Psoas muscle (tissue), 8 donors: ENCODE measurements around the gene YEATS4. TPM values are rescaled to one million over a fixed set of nuclear protein-coding genes. Genes with fewer than 3 reads are reported as not detected.

Experiments
- ATAC-seq, 4 donors: fragments of 200-7000 bp; cut with Tn5 transposase; one replicate each; pipeline ENCODE4 v1.9.1; 2020; ENCODE audit warnings: moderate library complexity in 3 of 4, mild to moderate bottlenecking in 2 of 4
- DNase-seq, 2 donors: peaks; one replicate each; pipeline ENCODE4 v3.0.0-alpha.2; 2020
- H3K27ac ChIP-seq: fragments of 200-600 bp; one replicate; pipeline ENCODE4 v1.8.0; 2022
- H3K27me3 ChIP-seq, 3 donors: fragments of 200-600 bp in 1 of 3; one replicate each; pipeline versions ENCODE4 v1.6.1 to v1.8.0; 2013 to 2022; ENCODE audit warnings: low read length in 2 of 3, mild to moderate bottlenecking in 2 of 3, moderate library complexity in 1 of 3; ENCODE audit not compliant: insufficient read depth in 3 of 3
- H3K36me3 ChIP-seq, 2 donors: fragments of 200-600 bp in 1 of 2; one replicate each; pipeline versions ENCODE4 v1.6.1 to v1.8.0; 2013 to 2022; ENCODE audit warnings: low read depth in 1 of 2, mild to moderate bottlenecking in 1 of 2, moderate library complexity in 1 of 2; ENCODE audit not compliant: insufficient read depth in 1 of 2
- H3K4me1 ChIP-seq: fragments of 200-600 bp; one replicate; pipeline ENCODE4 v1.8.0; 2022
- H3K4me3 ChIP-seq: fragments of 200-600 bp; one replicate; pipeline ENCODE4 v1.8.0; 2022; ENCODE audit warnings: mild to moderate bottlenecking
- H3K9me3 ChIP-seq: fragments of 200-600 bp; one replicate; pipeline ENCODE4 v1.8.0; 2022
- CTCF ChIP-seq: fragments of 200-600 bp; IDR thresholded peaks from one replicate; pipeline ENCODE4 v1.8.0; 2022; ENCODE audit warnings: antibody characterized with exemption
- WGBS, 3 donors: extraction: QIAGEN DNeasy Blood & Tissue Kit; methylation state at CpG; one replicate each; pipeline versions ENCODE4 v1.1.6 to v1.1.7; 2013; 5-methylcytosine and 5-hydroxymethylcytosine counted together
- intact Hi-C, 2 donors: fragments of 100-400 bp; cut with DNase I; formaldehyde crosslinking; loops; one replicate each; pipeline versions ENCODE4 v1.11.0 to v1.14.2; 2022
- polyA plus RNA-seq, 3 donors: library from polyadenylated mRNA; stranded (reverse); fragments of 200-250 nt; gene quantifications; one replicate each; pipeline ENCODE4 v1.2.3, GENCODE V29; 2013
- total RNA-seq, 4 donors: library from RNA; stranded (reverse); fragmentation: NEBNext Ultra II Directional in 2 of 4; extraction: Animal tissue kit (Norgen Biotek cat#: 25700) in 2 of 4; gene quantifications; one replicate each; pipeline versions ENCODE4 v1.2.1 to v1.2.4, GENCODE V29; 2021 to 2023
- donor health status: healthy with polysubstance abuse.
- donor health status: DM: no; HTN: no; CAD: no; lungs with moderate emphysema.
- donor health status: Bipolar disorder and iron deficiency.
- donor health status: healthy.
- donor health status: DM: yes; HTN: yes; CAD: no.
- donor health status: DM: no; HTN: no; CAD: no.
- donor health status: DM: no; HTN: no; CAD: no.
- donor health status: DM: yes; HTN: yes; CAD: no.

The YEATS4 gene
- total and polyA plus RNA-seq, 7 donors, result 6.2 to 17.7 (median 12.4) TPM

- no peak for ATAC-seq
- intact Hi-C loops, result loop anchor here (5.0 kb wide), 2 partner anchors 48 to 148 kb away; no protein-coding TSS in a partner anchor
- H3K27me3 ChIP-seq, result no peaks in the 10 kb centered on the region
- TF ChIP-seq CTCF, result no peak
- H3K4me1 ChIP-seq, result peaks cover 7% of the 10 kb centered on the region
- H3K27ac ChIP-seq, result no peak overlapping the region
- H3K4me3 ChIP-seq, result no peak overlapping the region
- no peaks in the 10 kb centered on the region for H3K36me3 ChIP-seq
- no peaks in the 10 kb centered on the region for H3K9me3 ChIP-seq
- no peak for DNase-seq
- 96 to 100% (median 100%) methylated on average over 1 of the region's 1 CpG for WGBS, 3 donors
Measured at GRCh38 chr12:69419701-69420100, 60.2 kb downstream of the YEATS4 start.

GRCh38 chr12:69421548-69421947 is 62.0 kb downstream of the YEATS4 start:
- no peak overlapping the region for H3K27ac ChIP-seq
- no peak overlapping the region for H3K4me3 ChIP-seq
- DNase-seq, result no peak
- intact Hi-C loops, result loop anchor here in 1 of 2 donors (5.0 kb wide), 1 partner anchor 46 kb away; no protein-coding TSS in a partner anchor
- H3K4me1 ChIP-seq, result no peaks in the 10 kb centered on the region
- no peaks in the 10 kb centered on the region for H3K9me3 ChIP-seq
- 94 to 97% (median 96%) methylated on average over 3 of the region's 3 CpGs for WGBS, 3 donors
- no peaks in the 10 kb centered on the region for H3K27me3 ChIP-seq
- TF ChIP-seq CTCF, result no peak
- ATAC-seq, result no peak
- H3K36me3 ChIP-seq, result no peaks in the 10 kb centered on the region

GRCh38 chr12:69423037-69423905 is 63.7 kb downstream of the YEATS4 start:
- TF ChIP-seq CTCF, result no peak
- WGBS, 3 donors, result 79 to 87% (median 82%) methylated on average over 5 of the region's 5 CpGs
- DNase-seq (no peak), ATAC-seq (no peak)
- intact Hi-C loops, result loop anchor here in 1 of 2 donors (5.0 kb wide), 1 partner anchor 44 kb away; no protein-coding TSS in a partner anchor
- Histone ChIP-seq H3K4me1 (no peaks in the 10 kb centered on the region), H3K4me3 (no peak overlapping the region), H3K9me3 (no peaks in the 10 kb centered on the region), H3K27ac (no peak overlapping the region), H3K27me3 (no peaks in the 10 kb centered on the region), H3K36me3 (no peaks in the 10 kb centered on the region)

GRCh38 chr12:69425417-69425816 is 65.9 kb downstream of the YEATS4 start:
- WGBS, 3 donors, result 91 to 100% (median 95%) methylated on average over 3 of the region's 3 CpGs
- ATAC-seq (no peak), DNase-seq (no peak)
- Histone ChIP-seq H3K4me3 (no peak overlapping the region), H3K4me1 (peaks cover under 1% of the 10 kb centered on the region), H3K27ac (no peak overlapping the region), H3K36me3 (no peaks in the 10 kb centered on the region), H3K9me3 (no peaks in the 10 kb centered on the region), H3K27me3 (no peaks in the 10 kb centered on the region)
- no peak for TF ChIP-seq CTCF
- intact Hi-C loops, result no loop called here
